ENCODE results near the gene PRKAR1B.
A peak's percentile ranks its signal among the peaks of the same experiment; 100 is the strongest.

Gene PRKAR1B

GRCh38 chr7:721619-722248, 5.3 kb downstream of the PRKAR1B start:
- DNase-seq (ENCODE audit: low spot score), result no peak

DNA sequence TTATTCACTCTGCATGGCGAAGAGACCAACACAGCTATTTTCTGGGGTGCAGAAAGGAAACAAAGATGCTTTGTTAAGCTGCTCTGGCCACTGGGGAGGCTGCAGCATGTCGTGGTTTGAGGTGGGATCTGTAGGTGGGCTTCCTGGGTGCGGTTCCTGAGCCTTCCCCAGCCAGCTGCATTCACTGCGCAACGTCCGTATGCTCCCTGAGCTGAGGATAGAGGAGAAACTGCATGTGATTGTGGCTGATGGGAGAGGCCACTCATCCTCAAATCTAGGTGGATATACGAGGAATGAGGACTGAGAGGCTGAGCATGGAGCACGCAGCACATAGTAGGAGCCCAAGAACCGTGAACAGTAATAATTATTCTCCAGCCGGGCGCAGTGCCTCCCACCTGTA, 10.4 kb downstream of the PRKAR1B start:
- no peak for DNase-seq (ENCODE audit: low spot score)

GRCh38 chr7:716222-716621, 10.9 kb downstream of the PRKAR1B start:
- DNase-seq (ENCODE audit: low spot score), result no peak

GRCh38 chr7:714251-714671, 12.8 kb downstream of the PRKAR1B start:
- DNase-seq (ENCODE audit: low spot score), result no peak

DNA sequence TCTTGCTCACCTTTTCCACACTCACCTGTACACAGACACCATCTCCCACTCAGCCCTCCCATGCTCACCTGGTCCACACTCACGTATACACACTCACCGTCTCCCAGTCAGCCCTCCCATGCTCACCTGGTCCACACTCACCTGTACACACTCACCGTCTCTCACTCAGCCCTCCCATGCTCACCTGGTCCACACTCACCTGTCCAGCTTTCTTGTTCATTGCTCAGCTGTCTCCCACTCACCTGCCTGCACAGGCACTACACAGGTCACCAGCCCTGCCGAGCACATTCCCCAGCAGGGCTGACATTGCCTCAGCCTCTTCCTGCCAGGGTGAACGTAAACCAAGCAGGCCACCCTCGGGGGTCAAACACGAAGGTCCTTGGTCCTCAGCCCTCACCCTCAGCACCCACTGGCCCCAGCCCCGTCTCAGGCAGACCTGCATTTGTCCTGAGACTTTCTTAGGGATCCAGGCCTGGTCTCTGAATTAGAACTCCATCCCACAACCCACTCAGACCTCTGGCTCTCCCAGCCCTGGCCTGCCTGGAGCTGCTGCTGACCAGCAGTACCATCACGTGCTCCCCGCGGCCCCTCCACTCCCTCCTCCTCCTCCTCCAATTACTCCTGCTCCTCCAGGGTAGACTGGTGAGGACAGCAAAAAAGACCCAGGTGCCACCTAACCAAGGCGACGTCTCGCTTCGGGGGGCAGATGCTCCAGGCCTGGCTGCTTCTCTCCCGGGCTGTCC, 13.4 kb downstream of the PRKAR1B start:
- no peak for DNase-seq (ENCODE audit: low spot score)

- DNase-seq (ENCODE audit: low spot score), result no peak
Measured at GRCh38 chr7:713139-713457, 14.0 kb downstream of the PRKAR1B start.

GRCh38 chr7:712381-713138, 14.5 kb downstream of the PRKAR1B start:
- no peak for DNase-seq (ENCODE audit: low spot score)

DNA sequence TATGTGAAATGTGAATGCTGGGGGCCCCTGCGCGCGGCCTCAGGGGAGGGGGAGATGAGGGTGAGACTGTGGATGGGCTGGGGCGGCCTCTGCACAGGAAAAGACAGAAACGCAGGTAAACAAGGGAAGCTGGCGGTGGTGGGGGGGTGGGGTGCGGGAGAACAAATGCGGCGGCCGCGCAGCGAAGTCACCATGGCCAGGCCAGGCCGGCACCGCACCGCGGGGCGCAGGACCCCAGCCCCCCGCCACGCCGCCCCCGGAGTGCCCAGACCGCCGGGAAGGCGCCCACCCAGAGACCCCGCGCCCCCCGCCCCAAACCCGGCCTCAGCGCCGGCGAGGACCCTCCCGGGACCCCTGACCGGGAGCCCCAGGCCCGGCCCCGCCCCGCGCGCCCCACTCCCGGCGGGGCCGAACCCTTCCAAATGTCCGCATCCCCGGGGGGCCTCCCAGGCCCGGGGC, 15.1 kb downstream of the PRKAR1B start:
- DNase-seq (ENCODE audit: low spot score), result no peak

DNA sequence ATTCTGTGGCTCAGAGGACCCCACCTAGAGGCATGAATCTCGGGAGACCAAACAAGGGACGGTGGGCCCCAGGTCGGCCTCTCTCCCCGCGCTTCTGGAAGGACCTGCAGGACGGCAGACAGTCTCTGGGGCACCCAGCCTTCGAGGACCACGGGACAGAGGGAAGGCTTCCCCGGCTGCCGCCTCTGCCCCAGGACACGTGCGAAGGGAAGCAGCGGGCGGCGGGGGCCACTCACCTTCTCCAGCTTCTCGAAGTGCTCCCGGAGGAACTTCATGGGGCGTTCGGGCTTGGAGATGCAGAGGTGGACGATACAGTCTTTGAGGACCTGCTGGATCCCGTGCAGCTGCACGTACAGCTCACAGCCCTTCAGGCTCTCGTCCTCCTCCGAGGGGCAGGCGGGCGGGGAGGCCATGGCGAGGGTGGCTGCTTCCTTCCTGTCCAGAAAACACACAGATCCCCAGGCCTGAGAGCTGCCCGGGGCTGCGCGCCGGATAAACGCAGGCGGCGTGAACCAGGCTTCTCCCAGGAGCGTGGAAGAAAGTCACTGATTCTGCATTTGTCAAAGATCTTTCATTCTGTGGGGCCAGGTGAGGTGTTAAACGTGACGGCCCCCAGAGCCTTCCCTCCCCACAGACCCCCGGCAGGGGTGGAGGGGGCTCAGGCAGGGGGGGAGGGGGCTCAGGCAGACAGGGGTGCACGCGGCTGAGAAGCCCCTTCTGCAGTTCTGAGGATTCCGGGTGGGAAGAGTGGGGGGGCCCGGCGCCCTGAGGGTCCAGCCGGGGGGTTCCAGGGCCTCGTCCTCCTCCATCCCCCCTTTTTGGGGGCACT, 15.8 kb downstream of the PRKAR1B start:
- DNase-seq (ENCODE audit: low spot score), result no peak

- DNase-seq (ENCODE audit: low spot score), result no peak
Measured at GRCh38 chr7:710161-710560, 16.9 kb downstream of the PRKAR1B start.

GRCh38 chr7:707296-708000, 19.6 kb downstream of the PRKAR1B start:
- DNase-seq (ENCODE audit: low spot score), result no peak

GRCh38 chr7:706721-707120, 20.4 kb downstream of the PRKAR1B start:
- no peak for DNase-seq (ENCODE audit: low spot score)

DNA sequence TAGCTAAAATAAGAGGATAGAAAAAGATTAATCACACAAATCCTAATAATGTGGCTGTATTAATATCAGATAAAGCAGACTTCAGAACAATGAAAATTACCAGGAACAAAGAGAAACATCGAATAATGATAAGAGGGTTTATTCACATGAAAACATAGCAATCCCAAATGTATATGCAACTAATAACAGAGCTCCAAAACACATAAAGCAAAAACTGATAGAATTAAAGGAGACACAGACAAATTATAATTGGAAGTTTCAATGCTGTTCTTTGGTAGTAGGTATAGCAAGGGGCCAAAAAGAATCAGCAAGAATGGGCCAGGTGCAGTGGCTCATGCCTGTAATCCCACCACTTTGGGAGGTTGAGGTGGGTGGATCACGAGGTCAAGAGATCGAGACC, 24.0 kb downstream of the PRKAR1B start:
- no peak for DNase-seq (ENCODE audit: low spot score)

- DNase-seq (ENCODE audit: low spot score), result no peak
Measured at GRCh38 chr7:701086-701671, 25.9 kb downstream of the PRKAR1B start.

DNA sequence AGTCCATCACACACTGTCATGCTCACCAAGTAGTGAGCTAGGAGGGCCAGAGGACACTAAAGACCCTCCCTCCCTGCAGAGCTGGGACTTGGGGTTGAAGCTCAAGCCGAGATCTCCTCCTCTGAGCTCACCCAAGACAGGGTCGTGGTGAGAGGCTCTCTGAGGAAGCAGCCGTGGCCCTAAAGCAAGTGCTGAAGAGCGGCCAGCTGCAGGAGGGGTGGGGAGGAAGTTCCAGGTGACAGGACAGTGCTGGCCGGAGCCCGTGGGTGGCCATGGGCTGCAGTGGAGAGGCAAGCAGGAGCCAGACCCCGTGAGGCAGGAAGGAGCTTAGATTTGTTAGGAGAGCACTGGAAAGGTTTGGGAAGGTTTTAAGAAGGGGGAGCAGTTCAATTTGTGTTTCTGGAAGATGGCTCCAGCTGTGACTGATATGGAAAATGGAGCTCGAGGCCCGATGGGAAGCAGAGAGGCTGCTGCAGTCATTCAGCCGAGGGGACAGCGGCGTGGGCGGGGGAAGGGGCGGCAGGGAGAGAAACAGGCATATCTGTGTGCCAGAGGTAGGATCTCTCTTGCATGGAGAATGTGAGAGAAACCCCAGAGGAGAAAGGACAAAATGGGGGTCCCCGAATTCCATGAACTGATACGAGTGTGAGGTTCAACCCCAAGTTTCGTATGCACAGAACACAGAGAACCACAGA, 27.5 kb downstream of the PRKAR1B start:
- DNase-seq (ENCODE audit: low spot score), result no peak

GRCh38 chr7:698515-699475, 28.3 kb downstream of the PRKAR1B start:
- DNase-seq (ENCODE audit: low spot score), result no peak

DNA sequence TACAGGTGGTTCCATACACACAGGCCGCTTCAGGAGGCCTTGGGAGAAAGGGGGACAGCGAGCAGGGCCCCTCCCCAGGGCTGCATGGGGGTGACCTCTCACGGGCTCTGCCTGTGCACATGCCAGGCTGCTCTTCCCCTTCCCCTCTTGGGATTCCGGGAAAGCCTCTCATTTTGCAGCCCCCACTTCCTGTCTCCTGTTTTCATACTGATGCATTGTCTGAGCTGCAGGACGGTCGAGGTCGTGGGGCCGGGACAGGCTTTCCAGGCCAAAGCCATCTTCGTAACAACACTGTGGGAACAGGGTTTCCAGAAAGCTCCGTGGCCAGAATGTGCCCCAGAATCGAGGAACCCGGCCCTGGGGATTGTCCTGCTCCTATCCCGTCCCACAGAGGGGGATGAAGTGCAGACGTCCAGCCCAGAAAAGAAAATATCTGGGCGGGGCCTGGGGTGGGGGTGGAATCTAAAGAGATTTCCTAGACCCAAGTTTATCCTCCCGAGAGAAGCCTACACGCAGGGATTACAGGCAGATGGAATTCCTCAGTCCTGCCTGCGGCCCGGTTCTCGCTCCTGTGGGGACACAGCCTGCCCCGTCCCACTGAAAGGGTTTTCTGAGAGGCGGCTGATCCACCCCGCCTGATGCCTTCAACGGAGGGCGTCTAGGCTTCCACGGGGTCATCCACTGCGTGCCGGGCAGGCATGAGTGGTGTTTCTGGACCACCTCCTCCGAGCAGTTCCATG, 30.1 kb downstream of the PRKAR1B start:
- peak; percentile 50 for DNase-seq (ENCODE audit: low spot score)

GRCh38 chr7:696426-696811, 30.7 kb downstream of the PRKAR1B start:
- DNase-seq (ENCODE audit: low spot score), result no peak

DNA sequence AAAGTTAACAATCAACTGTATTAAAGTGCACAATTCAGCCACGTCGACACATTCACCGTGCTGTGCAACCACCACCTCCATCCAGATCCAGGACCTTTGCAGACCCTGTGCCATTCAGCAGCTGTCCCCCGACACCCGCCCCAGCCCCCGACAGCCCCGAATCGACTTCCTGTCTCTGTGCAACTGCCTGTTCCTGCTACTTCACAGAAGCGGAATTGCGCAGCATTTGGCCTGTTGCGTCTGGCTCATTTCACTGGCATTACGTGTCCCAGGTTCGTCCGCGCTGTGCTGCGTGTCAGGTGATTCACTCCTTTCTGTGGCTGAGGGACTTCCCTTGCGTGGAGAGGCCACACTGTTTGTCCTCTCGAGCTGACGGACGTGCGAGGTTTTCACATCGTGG, 33.8 kb downstream of the PRKAR1B start:
- DNase-seq (ENCODE audit: low spot score), result no peak

Data from hepatic stellate cell (primary cell).